B cell (primary cell): ENCODE measurements around the gene C3orf18.

ENCODE experiments used
- EZH2 ChIP-seq: IDR thresholded peaks from 2 replicates; pipeline ENCODE4 v1.6.1; 2012; ENCODE audit warnings: borderline replicate concordance, low read depth, mild to moderate bottlenecking, moderate library complexity, low read length; ENCODE audit not compliant: insufficient read depth, poor library complexity, severe bottlenecking
- TF ChIP-seq, protein P1 (sequence below): fragments of 200-600 bp; IDR thresholded peaks from one replicate; pipeline ENCODE4 v1.8.0; 2022; ENCODE audit warnings: antibody characterized with exemption, mild to moderate bottlenecking

DNA sequence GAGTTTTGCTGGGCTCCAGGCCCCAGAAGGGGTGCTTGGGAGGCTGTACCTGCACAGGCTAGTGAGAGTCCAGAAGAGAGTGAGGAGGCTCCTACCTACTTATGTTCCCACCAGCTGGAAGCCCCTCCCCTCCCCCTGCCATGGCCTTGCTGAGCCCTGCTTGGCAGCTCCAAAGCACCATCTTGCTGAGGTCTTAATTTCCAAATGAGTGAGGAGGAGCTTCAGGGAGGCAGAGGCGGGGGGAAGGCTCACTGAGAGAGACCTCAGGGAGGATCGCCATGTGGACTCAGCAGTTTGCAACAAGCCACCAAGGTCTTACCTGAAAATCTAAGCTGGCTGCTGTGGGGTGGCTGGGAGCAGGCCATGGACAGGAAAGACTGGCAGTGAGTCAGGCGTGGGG, 55.4 kb downstream of the C3orf18 start:
- TF ChIP-seq, protein P1, sequence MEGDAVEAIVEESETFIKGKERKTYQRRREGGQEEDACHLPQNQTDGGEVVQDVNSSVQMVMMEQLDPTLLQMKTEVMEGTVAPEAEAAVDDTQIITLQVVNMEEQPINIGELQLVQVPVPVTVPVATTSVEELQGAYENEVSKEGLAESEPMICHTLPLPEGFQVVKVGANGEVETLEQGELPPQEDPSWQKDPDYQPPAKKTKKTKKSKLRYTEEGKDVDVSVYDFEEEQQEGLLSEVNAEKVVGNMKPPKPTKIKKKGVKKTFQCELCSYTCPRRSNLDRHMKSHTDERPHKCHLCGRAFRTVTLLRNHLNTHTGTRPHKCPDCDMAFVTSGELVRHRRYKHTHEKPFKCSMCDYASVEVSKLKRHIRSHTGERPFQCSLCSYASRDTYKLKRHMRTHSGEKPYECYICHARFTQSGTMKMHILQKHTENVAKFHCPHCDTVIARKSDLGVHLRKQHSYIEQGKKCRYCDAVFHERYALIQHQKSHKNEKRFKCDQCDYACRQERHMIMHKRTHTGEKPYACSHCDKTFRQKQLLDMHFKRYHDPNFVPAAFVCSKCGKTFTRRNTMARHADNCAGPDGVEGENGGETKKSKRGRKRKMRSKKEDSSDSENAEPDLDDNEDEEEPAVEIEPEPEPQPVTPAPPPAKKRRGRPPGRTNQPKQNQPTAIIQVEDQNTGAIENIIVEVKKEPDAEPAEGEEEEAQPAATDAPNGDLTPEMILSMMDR, result no peak
- TF ChIP-seq EZH2, result no peak
